Mucosa of stomach (tissue), 1 donor: ENCODE results near the gene STPG1.

Experiments
- H3K27me3 ChIP-seq: one replicate; pipeline ENCODE4 v1.7.0; 2013; ENCODE audit warnings: mild to moderate bottlenecking, low read length; ENCODE audit not compliant: control insufficient read depth, insufficient read depth
- H3K36me3 ChIP-seq: one replicate; pipeline ENCODE4 v1.7.0; 2013; ENCODE audit warnings: low read length; ENCODE audit not compliant: control insufficient read depth, insufficient read depth
- H3K4me1 ChIP-seq: one replicate; pipeline ENCODE4 v1.7.0; 2013; ENCODE audit warnings: mild to moderate bottlenecking, low read length; ENCODE audit not compliant: control insufficient read depth, insufficient read depth
- H3K4me3 ChIP-seq: one replicate; pipeline ENCODE4 v1.7.0; 2013; ENCODE audit warnings: low read length
- H3K9ac ChIP-seq: one replicate; pipeline ENCODE4 v1.7.0; 2013; ENCODE audit warnings: mild to moderate bottlenecking, low read length, moderate library complexity
- H3K9me3 ChIP-seq: one replicate; pipeline ENCODE4 v1.7.0; 2013; ENCODE audit warnings: mild to moderate bottlenecking, low read length, moderate library complexity; ENCODE audit not compliant: control insufficient read depth
- donor health status: Pancreatic carcinoma.

The STPG1 gene

GRCh38 chr1:24424990-24425389 lies 11.4 kb upstream of the STPG1 start:
- Histone ChIP-seq H3K36me3 (no peaks in the 10 kb centered on the region), H3K4me3 (no peak overlapping the region), H3K9ac (no peak overlapping the region), H3K27me3 (no peaks in the 10 kb centered on the region), H3K9me3 (no peaks in the 10 kb centered on the region), H3K4me1 (peaks cover 20% of the 10 kb centered on the region)

GRCh38 chr1:24424207-24424606 lies 10.6 kb upstream of the STPG1 start:
- Histone ChIP-seq H3K9me3 (no peaks in the 10 kb centered on the region), H3K27me3 (no peaks in the 10 kb centered on the region), H3K36me3 (no peaks in the 10 kb centered on the region), H3K4me1 (peaks cover 20% of the 10 kb centered on the region), H3K9ac (no peak overlapping the region), H3K4me3 (no peak overlapping the region)

DNA sequence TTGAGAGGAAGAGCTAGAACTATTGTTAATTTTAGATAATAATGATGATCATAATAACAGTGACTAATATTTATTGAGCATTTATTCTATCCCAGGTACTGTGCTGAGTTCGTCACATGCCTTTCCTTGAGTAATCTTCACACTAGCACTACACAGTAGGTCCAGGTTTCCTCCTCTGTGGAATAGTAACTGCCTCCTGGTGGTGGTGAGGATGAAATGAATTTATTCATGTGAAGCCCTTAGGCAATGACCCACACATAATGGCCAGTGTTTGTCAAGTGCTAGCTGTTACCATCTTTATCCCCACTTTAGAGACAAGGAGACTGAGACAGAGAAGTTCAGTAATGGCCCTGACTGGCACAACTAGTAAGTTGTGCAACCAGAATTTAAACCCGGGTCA lies 7.9 kb upstream of the STPG1 start:
- no peaks in the 10 kb centered on the region for H3K27me3 ChIP-seq
- H3K9ac ChIP-seq: no peak overlapping the region
- no peak overlapping the region for H3K4me3 ChIP-seq
- H3K36me3 ChIP-seq: no peaks in the 10 kb centered on the region
- peaks cover 35% of the 10 kb centered on the region for H3K4me1 ChIP-seq
- H3K9me3 ChIP-seq: no peaks in the 10 kb centered on the region

DNA sequence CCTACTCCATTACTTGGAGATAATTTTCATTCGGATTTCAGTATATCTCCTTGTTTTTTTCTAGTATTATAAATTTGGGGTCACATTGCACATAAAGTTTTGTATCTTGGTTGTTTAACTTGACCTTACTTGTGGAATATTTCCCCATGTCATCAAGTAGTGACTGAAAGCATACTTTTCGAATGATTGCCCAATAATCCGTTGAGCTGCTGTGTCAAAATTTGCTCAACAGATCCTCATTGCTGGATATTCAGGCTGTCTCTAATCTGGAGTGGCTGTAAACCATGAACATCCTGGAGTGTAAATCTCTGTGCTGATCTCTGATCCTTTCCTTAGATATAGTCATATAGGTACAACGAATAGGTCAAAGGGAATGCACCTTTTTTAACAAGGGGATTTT lies 7.0 kb upstream of the STPG1 start:
- no peaks in the 10 kb centered on the region for H3K36me3 ChIP-seq

DNA sequence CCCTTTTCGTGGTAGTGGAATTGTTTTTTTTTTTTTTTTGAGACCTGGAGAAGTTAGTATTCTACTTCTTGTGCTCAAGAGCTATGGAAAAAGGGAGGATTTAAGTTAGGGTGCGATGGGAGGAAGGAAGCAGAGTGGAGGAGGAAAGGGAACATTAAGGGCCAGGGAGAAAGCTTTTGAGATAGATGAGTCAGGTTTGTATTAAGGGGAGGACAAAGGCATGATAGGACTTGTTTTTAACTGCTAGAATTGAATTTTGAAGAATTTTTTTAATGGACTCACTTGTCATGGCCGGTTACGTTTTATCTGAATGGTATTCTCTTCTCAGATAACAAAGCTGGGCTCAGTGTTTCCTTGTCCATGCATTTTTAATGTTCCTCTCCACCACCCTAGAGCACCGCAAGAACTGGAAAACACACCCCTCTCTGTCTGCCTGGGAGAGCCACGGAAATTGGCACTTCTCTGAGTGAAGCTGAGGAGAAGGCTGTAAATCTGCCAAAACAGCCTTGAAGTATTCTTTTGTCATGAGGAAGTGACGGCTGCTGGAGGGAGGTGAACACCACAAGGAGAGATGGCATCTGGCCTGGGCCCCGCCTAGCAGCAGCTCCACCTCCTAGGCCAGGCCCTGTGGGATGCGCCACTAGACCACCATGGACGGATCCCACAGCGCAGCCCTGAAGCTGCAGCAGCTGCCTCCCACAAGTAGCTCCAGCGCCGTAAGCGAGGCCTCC lies 5.5 kb upstream of the STPG1 start:
- H3K27me3 ChIP-seq: no peaks in the 10 kb centered on the region
- no peaks in the 10 kb centered on the region for H3K9me3 ChIP-seq
- H3K4me3 ChIP-seq: no peak overlapping the region
- no peaks in the 10 kb centered on the region for H3K36me3 ChIP-seq
- H3K4me1 ChIP-seq: peaks cover 22% of the 10 kb centered on the region
- no peak overlapping the region for H3K9ac ChIP-seq

More for the DNA sequence above, 7.0 kb upstream of the STPG1 start:
- Histone ChIP-seq H3K4me3 (no peak overlapping the region), H3K9ac (no peak overlapping the region), H3K9me3 (no peaks in the 10 kb centered on the region), H3K4me1 (peaks cover 29% of the 10 kb centered on the region), H3K27me3 (no peaks in the 10 kb centered on the region)

GRCh38 chr1:24417681-24418080 lies 4.1 kb upstream of the STPG1 start:
- Histone ChIP-seq H3K36me3 (no peaks in the 10 kb centered on the region), H3K9me3 (no peaks in the 10 kb centered on the region), H3K4me1 (peaks cover 22% of the 10 kb centered on the region), H3K9ac (no peak overlapping the region), H3K4me3 (no peak overlapping the region), H3K27me3 (no peaks in the 10 kb centered on the region)

DNA sequence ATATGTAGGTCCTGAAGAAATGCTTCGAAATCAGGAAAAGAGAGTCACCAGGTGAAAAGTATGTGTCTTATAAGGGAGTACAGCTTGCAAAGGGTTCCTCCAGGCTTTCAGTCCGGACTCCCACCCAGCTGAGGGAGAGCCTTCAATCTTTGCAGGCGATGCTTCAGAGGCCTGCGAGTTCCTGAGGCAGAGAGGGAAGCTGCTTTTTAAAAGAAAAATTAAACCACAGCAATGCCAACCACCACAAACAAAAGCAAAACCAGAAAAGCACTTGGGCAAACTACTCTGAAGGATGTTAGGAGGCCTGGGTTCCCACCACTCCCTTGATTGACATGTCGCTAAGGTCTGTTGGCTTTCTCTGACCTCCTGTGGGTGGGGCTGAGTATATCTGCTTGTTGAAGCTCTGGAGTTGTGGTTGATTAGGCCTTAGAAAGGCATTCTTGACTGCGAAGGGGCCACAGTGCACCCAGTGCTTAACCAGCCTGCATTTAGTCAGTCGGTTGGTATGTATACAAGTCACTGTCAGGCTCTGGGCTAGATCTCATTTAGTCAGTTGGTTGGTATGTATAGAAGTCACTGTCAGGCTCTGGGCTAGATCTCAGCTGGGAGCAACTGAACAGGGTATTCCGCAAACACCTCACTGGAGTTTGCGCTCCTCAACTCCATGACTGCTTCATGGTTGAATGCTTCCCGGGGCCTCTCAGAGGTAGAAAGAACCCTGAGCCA lies 3.2 kb upstream of the STPG1 start:
- H3K4me1 ChIP-seq: peaks cover 22% of the 10 kb centered on the region
- no peaks in the 10 kb centered on the region for H3K9me3 ChIP-seq
- peak overlapping the region; percentile 68 for H3K9ac ChIP-seq
- H3K27me3 ChIP-seq: no peaks in the 10 kb centered on the region
- H3K4me3 ChIP-seq: peak overlapping the region; percentile 83
- no peaks in the 10 kb centered on the region for H3K36me3 ChIP-seq

- Histone ChIP-seq H3K27me3 (no peaks in the 10 kb centered on the region), H3K9me3 (no peaks in the 10 kb centered on the region), H3K36me3 (no peaks in the 10 kb centered on the region), H3K9ac (peak overlapping the region; percentile 68), H3K4me1 (peaks cover 22% of the 10 kb centered on the region), H3K4me3 (peak overlapping the region; percentile 83)
Measured at GRCh38 chr1:24415910-24416665, 2.5 kb upstream of the STPG1 start.

DNA sequence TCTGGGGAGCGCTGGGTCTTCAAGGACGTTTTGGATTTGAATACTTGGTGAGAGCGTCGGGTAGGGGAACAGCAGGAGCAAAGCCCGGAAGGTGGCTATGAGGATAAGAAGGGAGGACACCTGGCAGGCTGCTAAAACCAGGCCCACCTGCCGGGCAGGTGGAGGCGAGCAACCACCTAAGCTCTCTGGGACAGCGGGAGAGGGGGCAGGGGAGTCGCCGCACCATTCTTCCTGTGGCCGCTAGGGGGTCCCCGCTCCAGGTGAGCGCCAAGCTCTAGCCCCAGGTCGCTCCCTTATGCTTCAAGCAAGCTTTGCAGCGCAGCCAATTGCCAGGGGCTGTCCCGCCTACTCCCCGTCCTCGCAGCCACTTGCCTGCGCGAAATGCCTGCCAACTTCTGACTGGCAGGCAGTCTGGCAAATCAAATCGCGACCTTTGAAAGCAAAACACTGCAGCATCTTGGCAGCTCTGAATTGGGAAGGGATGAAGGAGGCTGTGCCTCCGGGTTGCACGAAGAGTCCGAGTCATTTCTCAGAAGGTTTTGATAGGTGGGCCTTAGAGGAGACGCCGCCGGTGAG lies 1.8 kb upstream of the STPG1 start, which contains the start of gene NIPAL3:
TSS of gene NIPAL3 (plus strand) at position 469 of the 576 bp plus-strand sequence. CDS start 3,746 bp downstream, outside the sequence.
- no peaks in the 10 kb centered on the region for H3K27me3 ChIP-seq
- peak within 1 kb of the TSS; percentile 83 for H3K4me3 ChIP-seq
- no peaks in the 10 kb centered on the region for H3K9me3 ChIP-seq
- peaks cover 22% of the 10 kb centered on the region for H3K4me1 ChIP-seq
- no peaks in the 10 kb centered on the region for H3K36me3 ChIP-seq
- peak within 1 kb of the TSS; percentile 68 for H3K9ac ChIP-seq

GRCh38 chr1:24414775-24415333 lies 1.3 kb upstream of the STPG1 start:
- Histone ChIP-seq H3K36me3 (no peaks in the 10 kb centered on the region), H3K9me3 (no peaks in the 10 kb centered on the region), H3K9ac (peak overlapping the region; percentile 23), H3K4me1 (peaks cover 22% of the 10 kb centered on the region), H3K27me3 (no peaks in the 10 kb centered on the region), H3K4me3 (no peak overlapping the region)

DNA sequence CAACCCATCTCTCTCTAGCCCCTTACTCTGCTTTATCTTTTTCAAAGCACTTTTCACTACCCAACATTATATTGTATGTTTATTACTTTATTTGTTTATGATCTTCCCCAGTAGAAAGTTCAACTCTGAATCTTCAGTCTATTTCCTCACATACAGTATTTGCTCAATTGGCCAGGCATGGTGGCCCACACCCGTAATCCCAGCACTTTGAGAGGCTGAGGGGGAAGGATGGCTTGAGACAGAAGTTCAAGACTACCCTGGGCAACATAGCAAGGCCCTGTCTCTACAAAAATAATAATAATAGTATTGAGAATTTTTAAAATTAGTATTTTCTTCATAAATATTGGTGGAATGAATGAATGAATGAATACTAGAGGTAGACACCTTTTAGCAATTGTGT lies 1.2 kb downstream of the STPG1 start:
- peaks cover 17% of the 10 kb centered on the region for H3K4me1 ChIP-seq
- no peaks in the 10 kb centered on the region for H3K36me3 ChIP-seq
- no peak overlapping the region for H3K4me3 ChIP-seq
- no peaks in the 10 kb centered on the region for H3K9me3 ChIP-seq
- H3K27me3 ChIP-seq: no peaks in the 10 kb centered on the region
- peak overlapping the region; percentile 92 for H3K9ac ChIP-seq
